ENCODE data around the gene DSCAML1.

DSCAML1 gene

GRCh38 chr11:117724621-117725020 lies 72.4 kb downstream of the DSCAML1 start:
- no peak for DNase-seq (ENCODE audit: low spot score)

GRCh38 chr11:117724104-117724503 lies 72.9 kb downstream of the DSCAML1 start:
- DNase-seq (ENCODE audit: low spot score) = no peak

- no peak for DNase-seq (ENCODE audit: low spot score)
Observed at GRCh38 chr11:117723277-117724024, 73.6 kb downstream of the DSCAML1 start.

- no peak for DNase-seq (ENCODE audit: low spot score)
Observed at GRCh38 chr11:117722082-117722481, 74.9 kb downstream of the DSCAML1 start.

GRCh38 chr11:117720061-117720511 lies 76.9 kb downstream of the DSCAML1 start:
- no peak for DNase-seq (ENCODE audit: low spot score)

GRCh38 chr11:117719480-117719879 lies 77.5 kb downstream of the DSCAML1 start:
- DNase-seq (ENCODE audit: low spot score) = no peak

- no peak for DNase-seq (ENCODE audit: low spot score)
Observed at GRCh38 chr11:117717485-117718314, 79.3 kb downstream of the DSCAML1 start.

- DNase-seq (ENCODE audit: low spot score) = no peak
Observed at GRCh38 chr11:117716521-117717440, 80.2 kb downstream of the DSCAML1 start.

GRCh38 chr11:117715801-117716200 lies 81.2 kb downstream of the DSCAML1 start:
- DNase-seq (ENCODE audit: low spot score) = no peak

- DNase-seq (ENCODE audit: low spot score) = no peak
Observed at GRCh38 chr11:117713538-117713991, 83.5 kb downstream of the DSCAML1 start.

- no peak for DNase-seq (ENCODE audit: low spot score)
Observed at GRCh38 chr11:117712530-117712929, 84.5 kb downstream of the DSCAML1 start.

GRCh38 chr11:117711331-117711730 lies 85.7 kb downstream of the DSCAML1 start:
- no peak for DNase-seq (ENCODE audit: low spot score)

GRCh38 chr11:117710211-117710610 lies 86.8 kb downstream of the DSCAML1 start:
- DNase-seq (ENCODE audit: low spot score) = no peak

GRCh38 chr11:117706322-117706814 lies 90.6 kb downstream of the DSCAML1 start:
- DNase-seq (ENCODE audit: low spot score) = no peak

GRCh38 chr11:117705866-117706265 lies 91.2 kb downstream of the DSCAML1 start:
- no peak for DNase-seq (ENCODE audit: low spot score)

- DNase-seq (ENCODE audit: low spot score) = no peak
Observed at GRCh38 chr11:117704395-117705100, 92.5 kb downstream of the DSCAML1 start.

- no peak for DNase-seq (ENCODE audit: low spot score)
Observed at GRCh38 chr11:117702946-117703598, 93.9 kb downstream of the DSCAML1 start.

- DNase-seq (ENCODE audit: low spot score) = no peak
Observed at GRCh38 chr11:117701781-117702180, 95.2 kb downstream of the DSCAML1 start.

- DNase-seq (ENCODE audit: low spot score) = no peak
Observed at GRCh38 chr11:117700551-117700950, 96.5 kb downstream of the DSCAML1 start.

GRCh38 chr11:117697319-117697718 lies 99.7 kb downstream of the DSCAML1 start:
- no peak for DNase-seq (ENCODE audit: low spot score)

- DNase-seq (ENCODE audit: low spot score) = no peak
Observed at GRCh38 chr11:117696540-117696939, 100.5 kb downstream of the DSCAML1 start.

Measured in RKO (cell line).